ENCODE measurements around the gene LZIC.
"Not testable (repeated sequence)": the region's sequence is repeated elsewhere in the genome, so short reads cannot be mapped to it uniquely, and the experiment has no call there.

The LZIC gene

GRCh38 chr1:9942939-9943788, at the start of gene LZIC, which contains the start of gene NMNAT1:
Gene LZIC (minus strand): TSS chr1:9943391. CDS start chr1:9936619, 6,772 bp downstream.
Gene NMNAT1 (plus strand): TSS chr1:9943475. CDS start chr1:9972074, 28,599 bp downstream.
- peak; percentile 66 to 80 for DNase-seq (ENCODE audit: extremely low read depth in 1 of 2, low read depth in 1 of 2)

DNA sequence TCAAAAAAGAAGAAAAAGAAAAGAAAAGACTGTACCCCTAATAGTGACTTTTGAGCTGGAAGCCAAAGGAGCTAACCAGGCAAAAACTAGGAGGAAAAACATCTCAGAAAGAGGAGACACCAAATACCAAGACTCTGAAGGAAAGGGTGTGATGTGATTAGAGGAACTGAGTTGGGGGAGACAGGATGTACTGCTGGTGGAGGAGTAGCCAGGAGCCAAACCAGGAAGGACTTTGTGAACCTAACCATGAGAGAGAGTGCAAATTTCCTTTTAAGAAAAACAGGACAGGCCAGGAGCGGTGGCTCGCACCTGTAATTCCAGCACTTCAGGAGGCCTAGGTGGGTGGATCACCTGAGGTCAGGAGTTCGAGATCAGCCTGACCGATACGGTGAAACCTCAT, 49.7 kb upstream of the LZIC start:
- DNase-seq (ENCODE audit: extremely low read depth in 1 of 2, low read depth in 1 of 2) = no peak

DNA sequence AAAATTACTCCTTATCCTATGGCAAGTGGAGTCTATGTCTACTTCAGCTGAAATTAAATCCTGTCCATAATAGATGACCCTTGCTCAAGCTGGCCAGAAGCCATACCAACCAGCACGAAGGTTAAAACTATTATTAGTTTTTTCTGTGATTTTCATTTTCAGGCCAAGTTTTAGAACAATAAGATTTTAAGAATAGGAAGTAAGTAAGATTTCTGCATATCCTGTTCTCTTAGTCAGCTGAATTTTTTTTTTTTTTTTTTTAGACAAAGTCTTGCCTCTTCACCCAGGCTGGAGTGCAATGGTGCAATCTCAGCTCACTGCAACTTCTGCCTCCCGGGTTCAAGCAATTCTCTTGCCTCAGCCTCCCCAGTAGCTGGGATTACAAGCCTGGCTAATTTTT, 47.8 kb upstream of the LZIC start:
- no peak for DNase-seq (ENCODE audit: extremely low read depth in 1 of 2, low read depth in 1 of 2)

DNA sequence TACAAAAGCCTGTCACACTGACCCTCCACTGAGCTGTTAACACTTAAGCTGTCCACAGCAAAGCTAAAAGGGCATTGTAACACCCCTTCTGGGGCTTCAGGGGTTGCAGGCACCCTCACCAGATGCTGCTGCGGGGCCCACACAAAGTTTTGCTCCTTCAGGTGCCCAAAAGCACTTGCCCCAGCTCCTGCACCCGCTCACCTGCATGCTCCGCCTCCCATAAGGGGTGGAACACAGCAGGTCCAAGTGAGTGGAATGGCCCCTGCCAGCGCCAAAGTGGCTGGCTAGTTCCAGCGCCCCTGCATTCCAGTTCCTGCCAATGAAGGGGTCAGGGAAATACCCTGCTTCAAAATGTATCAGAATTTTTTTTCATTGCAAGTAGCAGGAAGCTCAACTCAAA, 46.6 kb upstream of the LZIC start:
- DNase-seq (ENCODE audit: extremely low read depth in 1 of 2, low read depth in 1 of 2) = no peak

- no peak for DNase-seq (ENCODE audit: extremely low read depth in 1 of 2, low read depth in 1 of 2)
Observed at GRCh38 chr1:9985001-9985400, 41.8 kb upstream of the LZIC start.

- DNase-seq (ENCODE audit: extremely low read depth in 1 of 2, low read depth in 1 of 2) = no peak
Observed at GRCh38 chr1:9984253-9984652, 41.1 kb upstream of the LZIC start.

GRCh38 chr1:9960706-9961562, 17.7 kb upstream of the LZIC start:
- no peak for DNase-seq (ENCODE audit: extremely low read depth in 1 of 2, low read depth in 1 of 2)

GRCh38 chr1:9960011-9960410, 16.8 kb upstream of the LZIC start:
- DNase-seq (ENCODE audit: extremely low read depth in 1 of 2, low read depth in 1 of 2) = no peak

DNA sequence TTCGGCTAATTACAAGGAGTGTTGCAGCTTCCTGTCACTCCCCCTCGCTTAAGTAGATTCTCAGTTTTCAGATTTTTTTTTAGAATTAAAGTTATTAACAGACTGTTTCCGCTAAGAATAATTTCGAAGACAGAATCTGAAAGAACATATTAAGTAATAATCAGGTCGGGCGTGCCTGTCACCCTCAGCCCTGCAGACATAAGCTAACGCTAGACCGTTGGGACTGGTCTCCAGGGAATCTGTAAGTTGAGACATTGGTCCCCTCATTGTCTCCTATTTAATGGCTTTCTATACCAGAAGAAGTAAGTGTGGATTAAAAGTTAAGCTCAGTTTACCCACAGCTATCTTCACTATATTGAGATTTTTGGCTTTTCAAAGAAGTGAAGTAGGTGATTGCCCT, 14.5 kb upstream of the LZIC start:
- no peak for DNase-seq (ENCODE audit: extremely low read depth in 1 of 2, low read depth in 1 of 2)

GRCh38 chr1:9946315-9946714, 3.1 kb upstream of the LZIC start:
- no peak for DNase-seq (ENCODE audit: extremely low read depth in 1 of 2, low read depth in 1 of 2)

- DNase-seq (ENCODE audit: extremely low read depth in 1 of 2, low read depth in 1 of 2) = no peak
Observed at GRCh38 chr1:9942399-9942938, 722 bp downstream of the LZIC start.

GRCh38 chr1:9929431-9930385, 13.5 kb downstream of the LZIC start:
- DNase-seq (ENCODE audit: extremely low read depth in 1 of 2, low read depth in 1 of 2) = no peak

- DNase-seq (ENCODE audit: extremely low read depth in 1 of 2, low read depth in 1 of 2) = no peak
Observed at GRCh38 chr1:9927259-9927658, 15.9 kb downstream of the LZIC start.

DNA sequence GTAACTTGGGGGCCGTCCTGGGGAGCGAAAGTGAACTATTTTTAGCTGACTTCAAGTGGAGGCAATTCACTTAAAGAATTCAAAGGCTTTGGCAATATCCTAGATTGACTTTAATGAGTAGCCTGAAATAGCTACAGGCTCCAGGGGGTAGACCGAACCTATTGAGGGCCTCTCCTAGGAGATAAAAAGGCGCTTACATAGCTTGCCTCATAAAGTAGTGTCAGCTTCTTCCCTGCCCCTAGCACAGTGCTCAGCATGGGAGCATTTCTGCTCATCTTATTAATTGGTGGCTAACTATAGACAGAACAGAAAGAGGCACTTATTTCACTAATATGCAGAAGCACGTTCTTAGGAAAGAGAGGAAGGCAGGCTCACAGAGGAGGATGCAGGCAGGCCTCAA, 20.8 kb downstream of the LZIC start:
- no peak for DNase-seq (ENCODE audit: extremely low read depth in 1 of 2, low read depth in 1 of 2)

GRCh38 chr1:9920606-9921005, 22.6 kb downstream of the LZIC start:
- no peak for DNase-seq (ENCODE audit: extremely low read depth in 1 of 2, low read depth in 1 of 2)

DNA sequence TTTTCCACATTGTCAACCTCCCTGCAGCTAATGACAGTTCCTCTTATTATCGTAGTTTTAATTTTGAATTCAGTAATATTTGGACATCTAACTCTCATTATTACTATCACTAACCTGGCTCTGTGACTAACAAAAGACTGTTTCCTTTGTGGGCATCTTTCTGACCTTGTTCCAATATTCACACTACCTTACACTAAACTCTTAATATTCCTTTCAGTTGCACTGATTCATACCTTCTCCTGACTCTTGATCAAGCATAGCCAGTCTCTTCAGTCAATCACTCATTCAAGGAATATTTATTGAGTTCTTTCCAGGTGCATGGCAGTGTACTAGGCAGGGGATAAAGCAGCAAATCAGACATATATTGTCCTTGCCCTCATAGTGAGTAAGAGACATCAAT, 25.3 kb downstream of the LZIC start:
- DNase-seq (ENCODE audit: extremely low read depth in 1 of 2, low read depth in 1 of 2) = no peak

- not testable (repeated sequence) for DNase-seq (ENCODE audit: extremely low read depth in 1 of 2, low read depth in 1 of 2)
Observed at GRCh38 chr1:9917495-9917894, 25.7 kb downstream of the LZIC start.

GRCh38 chr1:9916452-9916851, 26.7 kb downstream of the LZIC start:
- DNase-seq (ENCODE audit: extremely low read depth in 1 of 2, low read depth in 1 of 2) = no peak

- no peak for DNase-seq (ENCODE audit: extremely low read depth in 1 of 2, low read depth in 1 of 2)
Observed at GRCh38 chr1:9914610-9914937, 28.6 kb downstream of the LZIC start.

DNA sequence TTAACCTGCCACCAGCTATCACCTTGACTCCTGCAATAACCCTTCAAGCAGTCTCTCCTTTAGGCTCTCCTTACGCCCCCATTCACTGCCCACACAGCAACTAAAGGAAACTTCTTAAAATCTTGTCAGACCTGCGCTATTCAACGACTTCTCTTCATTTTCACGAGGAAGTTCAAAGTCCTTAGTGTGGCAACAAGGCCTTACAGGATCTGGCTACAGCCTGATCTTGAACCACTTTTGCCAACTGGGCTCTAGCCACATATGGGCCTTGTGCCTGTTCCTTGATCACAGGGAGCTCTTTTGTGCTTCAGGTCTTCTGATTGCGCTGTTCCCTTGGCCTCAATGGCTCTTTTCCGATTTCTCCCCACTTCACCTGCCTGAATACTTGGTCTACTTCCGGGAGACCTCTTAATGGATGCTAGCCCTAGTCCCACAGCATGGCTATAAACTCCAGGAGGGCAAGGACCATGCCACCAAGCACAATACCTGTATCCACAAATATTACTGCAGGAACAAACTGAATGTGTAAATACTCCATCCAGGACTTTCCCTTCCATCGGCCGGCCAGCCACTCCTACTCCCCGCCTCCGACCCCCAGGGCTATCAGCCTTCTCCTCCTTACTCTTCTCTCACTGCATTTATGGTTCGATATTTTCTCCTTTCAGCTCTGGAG, 30.8 kb downstream of the LZIC start:
- no peak for DNase-seq (ENCODE audit: extremely low read depth in 1 of 2, low read depth in 1 of 2)
